Thoracic aorta (tissue), 2 donors: ENCODE data around the gene DOCK10. TPM values are rescaled to one million over a fixed set of nuclear protein-coding genes. Genes with fewer than 3 reads are reported as not detected.

Experiments used
- ATAC-seq: fragments of 150-250 bp; one replicate; pipeline ENCODE4 v1.8.0; 2017; ENCODE audit warnings: low read depth; ENCODE audit not compliant: insufficient number of reproducible peaks, low FRiP score
- DNase-seq: peaks from one replicate; pipeline ENCODE4 v3.0.0-alpha.2; 2020; ENCODE audit warnings: low spot score
- H3K27ac ChIP-seq, 2 donors: fragments of 200-600 bp; sonication (generic); 1 replicate in 1 of 2; 2 replicates in 1 of 2; pipeline ENCODE4 v1.5.1; 2016; ENCODE audit warnings: mild to moderate bottlenecking in 2 of 2, moderate library complexity in 2 of 2
- H3K27me3 ChIP-seq: fragments of 200-600 bp; sonication (generic); replicated peaks from 2 replicates; pipeline ENCODE4 v1.6.0; 2016; ENCODE audit warnings: mild to moderate bottlenecking; ENCODE audit not compliant: insufficient read depth
- H3K36me3 ChIP-seq: fragments of 200-600 bp; sonication (generic); one replicate; pipeline ENCODE4 v1.5.1; 2016
- H3K4me1 ChIP-seq, 2 donors: fragments of 200-600 bp; sonication (generic); 1 replicate in 1 of 2; 2 replicates in 1 of 2; pipeline versions ENCODE4 v1.5.1 to v1.6.0; 2016; ENCODE audit warnings: low read depth in 2 of 2, mild to moderate bottlenecking in 1 of 2; ENCODE audit not compliant: control insufficient read depth in 1 of 2
- H3K4me3 ChIP-seq: fragments of 200-600 bp; sonication (generic); 2 replicates; pipeline ENCODE4 v1.5.1; 2016; ENCODE audit warnings: mild to moderate bottlenecking
- H3K9me3 ChIP-seq: fragments of 200-600 bp; sonication (generic); 2 replicates; pipeline ENCODE4 v1.5.1; 2016
- total RNA-seq, 2 donors: library from RNA; depleted of rRNA; stranded (reverse); fragments of >200 nt; gene quantifications; one replicate each; pipeline versions ENCODE4 v1.1.0 to v1.2.3, GENCODE V29; 2016
- TF ChIP-seq, protein P1 (sequence below): fragments of 200-600 bp; sonication (generic); IDR thresholded peaks from one replicate; pipeline ENCODE4 v1.5.1; 2019; ENCODE audit warnings: antibody characterized with exemption

DOCK10 gene
- total RNA-seq, 2 donors from 2014 or later = 44.9 to 53.0 TPM

- TF ChIP-seq, protein P1, sequence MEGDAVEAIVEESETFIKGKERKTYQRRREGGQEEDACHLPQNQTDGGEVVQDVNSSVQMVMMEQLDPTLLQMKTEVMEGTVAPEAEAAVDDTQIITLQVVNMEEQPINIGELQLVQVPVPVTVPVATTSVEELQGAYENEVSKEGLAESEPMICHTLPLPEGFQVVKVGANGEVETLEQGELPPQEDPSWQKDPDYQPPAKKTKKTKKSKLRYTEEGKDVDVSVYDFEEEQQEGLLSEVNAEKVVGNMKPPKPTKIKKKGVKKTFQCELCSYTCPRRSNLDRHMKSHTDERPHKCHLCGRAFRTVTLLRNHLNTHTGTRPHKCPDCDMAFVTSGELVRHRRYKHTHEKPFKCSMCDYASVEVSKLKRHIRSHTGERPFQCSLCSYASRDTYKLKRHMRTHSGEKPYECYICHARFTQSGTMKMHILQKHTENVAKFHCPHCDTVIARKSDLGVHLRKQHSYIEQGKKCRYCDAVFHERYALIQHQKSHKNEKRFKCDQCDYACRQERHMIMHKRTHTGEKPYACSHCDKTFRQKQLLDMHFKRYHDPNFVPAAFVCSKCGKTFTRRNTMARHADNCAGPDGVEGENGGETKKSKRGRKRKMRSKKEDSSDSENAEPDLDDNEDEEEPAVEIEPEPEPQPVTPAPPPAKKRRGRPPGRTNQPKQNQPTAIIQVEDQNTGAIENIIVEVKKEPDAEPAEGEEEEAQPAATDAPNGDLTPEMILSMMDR = no peak
- Histone ChIP-seq H3K27me3 (no peaks in the 10 kb centered on the region), H3K27ac (peak overlapping the region in 1 of 2 donors; percentile 11), H3K9me3 (no peaks in the 10 kb centered on the region), H3K4me1 (peaks cover 0 to 19% of the 10 kb centered on the region in 2 donors), H3K36me3 (no peaks in the 10 kb centered on the region), H3K4me3 (no peak overlapping the region)
- ATAC-seq (no peak), DNase-seq (no peak)
Observed at GRCh38 chr2:224951723-224952481, 90.4 kb downstream of the DOCK10 start.

DNA sequence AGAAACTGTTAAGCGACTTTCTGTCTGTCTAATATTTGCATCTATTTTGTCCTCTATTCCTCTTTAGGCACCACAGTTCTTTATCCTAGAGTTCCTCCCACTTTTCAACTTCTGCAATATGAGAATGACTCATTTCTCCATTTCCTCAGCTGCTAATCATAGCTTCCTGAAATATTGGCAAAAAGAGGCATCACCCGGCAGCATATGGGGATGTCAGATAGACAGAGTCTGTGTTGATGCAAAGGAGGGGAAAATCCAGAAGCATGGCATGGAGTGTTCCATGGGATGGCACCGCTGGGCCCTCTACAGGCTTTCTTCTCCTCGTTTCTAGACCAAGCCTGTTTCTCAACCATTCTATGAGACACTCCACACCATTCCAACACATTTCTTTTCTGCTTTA lies 93.4 kb downstream of the DOCK10 start:
- no peaks in the 10 kb centered on the region for H3K36me3 ChIP-seq
- DNase-seq (no peak), ATAC-seq (peak; percentile 17)
- no peaks in the 10 kb centered on the region for H3K27me3 ChIP-seq
- peaks cover 8 to 33% of the 10 kb centered on the region in 2 donors for H3K4me1 ChIP-seq
- TF ChIP-seq, protein P1 = no peak
- peak overlapping the region in 1 of 2 donors; percentile 3 for H3K27ac ChIP-seq
- H3K9me3 ChIP-seq = no peaks in the 10 kb centered on the region
- no peak overlapping the region for H3K4me3 ChIP-seq

DNA sequence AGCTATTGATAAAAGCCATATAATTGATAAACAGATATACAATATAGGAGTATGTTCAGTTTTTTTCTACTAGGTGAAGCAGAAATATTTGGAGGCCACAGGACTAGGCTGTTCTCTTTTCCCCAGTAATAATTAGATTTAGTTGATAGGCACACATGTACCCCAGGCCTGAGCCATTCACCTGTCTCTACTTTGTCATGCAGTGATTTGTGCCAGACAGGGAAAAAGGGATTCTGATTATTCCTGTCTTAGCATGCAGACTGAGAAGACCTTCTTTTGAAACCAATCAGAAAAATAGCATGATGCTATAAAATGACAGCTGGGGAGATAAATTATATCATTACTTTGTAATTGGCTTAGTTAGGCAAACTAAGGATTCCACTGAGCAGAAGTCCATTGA lies 94.3 kb downstream of the DOCK10 start:
- H3K4me3 ChIP-seq = no peak overlapping the region
- TF ChIP-seq, protein P1 = no peak
- no peak for ATAC-seq
- peaks cover 9 to 41% of the 10 kb centered on the region in 2 donors for H3K4me1 ChIP-seq
- no peaks in the 10 kb centered on the region for H3K36me3 ChIP-seq
- no peaks in the 10 kb centered on the region for H3K9me3 ChIP-seq
- DNase-seq = no peak
- no peaks in the 10 kb centered on the region for H3K27me3 ChIP-seq
- no peak overlapping the region for H3K27ac ChIP-seq

DNA sequence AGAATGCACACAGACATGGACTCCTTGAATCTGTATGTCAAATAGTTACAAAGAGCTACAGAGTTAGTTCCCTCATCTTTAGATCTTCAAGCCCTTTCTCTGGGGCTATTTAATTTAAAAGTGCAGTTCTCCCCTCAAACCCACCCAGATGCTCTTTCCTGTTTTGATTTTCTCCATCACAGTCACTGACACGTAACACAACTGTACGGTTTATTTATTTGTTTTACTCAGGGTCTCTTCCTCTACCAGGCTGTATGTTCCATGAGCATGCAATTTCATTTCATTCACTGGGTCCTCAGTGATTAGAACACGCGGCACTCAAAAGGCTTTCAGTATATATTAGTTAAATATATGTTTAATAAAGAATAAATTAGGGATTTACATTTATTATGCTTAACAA lies 94.7 kb downstream of the DOCK10 start:
- H3K27me3 ChIP-seq = no peaks in the 10 kb centered on the region
- no peak for ATAC-seq
- H3K9me3 ChIP-seq = no peaks in the 10 kb centered on the region
- peaks cover 9 to 46% of the 10 kb centered on the region in 2 donors for H3K4me1 ChIP-seq
- no peak overlapping the region for H3K27ac ChIP-seq
- H3K36me3 ChIP-seq = no peaks in the 10 kb centered on the region
- TF ChIP-seq, protein P1 = no peak
- DNase-seq = no peak
- H3K4me3 ChIP-seq = no peak overlapping the region

DNA sequence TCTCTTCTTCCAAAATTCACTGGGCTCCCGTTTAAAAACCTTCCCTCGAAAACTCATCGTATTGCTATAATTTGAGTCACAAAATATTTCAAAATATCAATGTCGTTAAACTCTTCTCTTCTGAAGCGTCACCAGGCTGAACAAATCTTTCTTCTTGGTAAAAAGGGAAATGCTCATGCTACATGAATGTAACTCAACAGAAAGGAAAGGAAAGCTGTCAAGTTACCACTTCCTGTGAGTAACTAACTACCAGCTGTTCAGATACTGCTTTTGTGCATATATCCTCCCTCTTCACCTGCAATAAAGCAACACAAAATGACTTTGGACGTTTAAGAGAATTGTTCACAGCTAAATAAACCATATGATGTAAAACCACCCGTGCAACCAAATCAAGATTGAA lies 95.4 kb downstream of the DOCK10 start:
- Histone ChIP-seq H3K4me1 (peaks cover 9 to 52% of the 10 kb centered on the region in 2 donors), H3K27ac (peak overlapping the region in 1 of 2 donors; percentile 4), H3K36me3 (no peaks in the 10 kb centered on the region), H3K4me3 (peak overlapping the region; percentile 44), H3K27me3 (no peaks in the 10 kb centered on the region), H3K9me3 (no peaks in the 10 kb centered on the region)
- TF ChIP-seq, protein P1 = no peak
- no peak for ATAC-seq
- DNase-seq = no peak
